HepG2 (cell line): ENCODE measurements around the gene FAM168A. TPM values are rescaled to one million over a fixed set of nuclear protein-coding genes. Genes with fewer than 3 reads are reported as not detected.

Experiments used
- ATAC-seq: fragments of 200-7000 bp; cut with Tn5 transposase; 3 replicates; pipeline ENCODE4 v1.9.1; 2020; ENCODE audit warnings: mild to moderate bottlenecking, moderate library complexity
- BruUV-seq: library from RNA; stranded (reverse); fragments of 400-500 nt; replicated peaks from 2 replicates; lab custom pipeline; 2021; lab: Mats Ljungman, UMichigan
- CTCF ChIA-PET: fragments of 300-600 bp; formaldehyde crosslinking; extraction: SDS; loops from one replicate; lab custom pipeline; 2021; ENCODE audit warnings: low total read pairs, inconsistent platforms, low intra/inter-chr PET ratio; lab: Yijun Ruan, JAX
- POLR2A ChIA-PET: fragments of 350-600 bp; sonication (Branson Sonifier 250); formaldehyde crosslinking; loops from one replicate; lab custom pipeline; 2020; ENCODE audit warnings: antibody characterized with exemption, inconsistent platforms; lab: Yijun Ruan, JAX
- DNase-seq: peaks from one replicate; pipeline ENCODE4 v3.0.0-alpha.2; 2015; ENCODE audit warnings: low spot score
- FAIRE-seq: peaks from 3 replicates; lab custom pipeline; 2011; peaks lifted over from hg19 to GRCh38; lab: Jason Lieb, UNC
- H2AFZ ChIP-seq: one replicate; pipeline ENCODE4 v1.6.1; 2011; ENCODE audit warnings: low read length, inconsistent platforms
- H3K27ac ChIP-seq: fragments of 300-600 bp; 3 replicates; pipeline ENCODE4 v1.8.0; 2011; ENCODE audit warnings: mixed run types, mild to moderate bottlenecking, mixed read lengths, low read length, inconsistent platforms; ENCODE audit not compliant: insufficient read depth; ENCODE audit errors: extremely low read length
- H3K27me3 ChIP-seq, 2 experiments: fragments of 200-600 bp in 1 of 2; 2 replicates in 1 of 2; 3 replicates in 1 of 2; pipeline versions ENCODE4 v1.6.0 to v1.8.0; 2011; ENCODE audit warnings: low read length in 2 of 2, mild to moderate bottlenecking in 2 of 2, moderate library complexity in 2 of 2, inconsistent platforms in 1 of 2; ENCODE audit not compliant: insufficient read depth in 2 of 2, control insufficient read depth in 1 of 2
- H3K36me3 ChIP-seq, 2 experiments: fragments of 200-600 bp in 1 of 2; replicated peaks in 1 of 2; 2 replicates in 1 of 2; 3 replicates in 1 of 2; pipeline versions ENCODE4 v1.5.1 to v1.8.0; 2011; ENCODE audit warnings: low read length in 2 of 2, inconsistent platforms in 1 of 2; ENCODE audit not compliant: insufficient read depth in 2 of 2, control insufficient read depth in 1 of 2
- H3K4me1 ChIP-seq: 2 replicates; pipeline ENCODE4 v1.5.1; 2012; ENCODE audit warnings: low read length, inconsistent platforms; ENCODE audit not compliant: insufficient read depth
- H3K4me2 ChIP-seq: 2 replicates; pipeline ENCODE4 v1.6.0; 2011; ENCODE audit warnings: low read depth, low read length, inconsistent platforms
- H3K4me3 ChIP-seq, 3 experiments: fragments of 200-600 bp in 1 of 3; sonication (generic), shearing (Covaris generic) in 1 of 3; replicated peaks in 1 of 3; 2 replicates each; pipeline ENCODE4 v1.5.1; 2011 to 2016; ENCODE audit warnings: low read length in 3 of 3, inconsistent platforms in 2 of 3, low read depth in 2 of 3, mild to moderate bottlenecking in 2 of 3, control low read depth in 1 of 3, mixed read lengths in 1 of 3; ENCODE audit not compliant: insufficient read depth in 1 of 3
- H3K79me2 ChIP-seq: one replicate; pipeline ENCODE4 v1.6.1; 2011; ENCODE audit warnings: low read length, inconsistent platforms; ENCODE audit not compliant: insufficient read depth
- H3K9ac ChIP-seq: 2 replicates; pipeline ENCODE4 v1.6.0; 2011; ENCODE audit warnings: mild to moderate bottlenecking, low read depth, low read length, inconsistent platforms; ENCODE audit not compliant: insufficient read depth
- H3K9me3 ChIP-seq: 2 replicates; pipeline ENCODE4 v1.5.1; 2012; ENCODE audit warnings: mild to moderate bottlenecking, low read length
- H4K20me1 ChIP-seq: 2 replicates; pipeline ENCODE4 v1.6.0; 2011; ENCODE audit warnings: inconsistent platforms, mild to moderate bottlenecking, low read length, moderate library complexity; ENCODE audit not compliant: insufficient read depth
- CBX1 ChIP-seq: IDR thresholded peaks from one replicate; pipeline ENCODE4 v1.6.1; 2016; ENCODE audit warnings: antibody characterized with exemption, low read depth
- CEBPG ChIP-seq: IDR thresholded peaks from 2 replicates; pipeline ENCODE4 v1.6.1; 2016
- KDM5B ChIP-seq: sonication (generic); formaldehyde crosslinking; IDR thresholded peaks from 2 replicates; pipeline ENCODE4 v1.4.0; 2020; ENCODE audit warnings: missing genetic modification reagents, mild to moderate bottlenecking, borderline replicate concordance
- MIXL1 ChIP-seq: IDR thresholded peaks from 2 replicates; pipeline ENCODE4 v1.6.1; 2016
- MYC ChIP-seq: sonication (generic); formaldehyde crosslinking; IDR thresholded peaks from 2 replicates; pipeline ENCODE4 v1.9.0; 2021; ENCODE audit warnings: missing genetic modification reagents, borderline replicate concordance
- POLR2AphosphoS5 ChIP-seq: IDR thresholded peaks from 2 replicates; pipeline ENCODE4 v1.6.1; 2012; ENCODE audit warnings: low read depth, low read length
- RARG ChIP-seq: sonication (generic); formaldehyde crosslinking; IDR thresholded peaks from 2 replicates; pipeline ENCODE4 v1.4.0; 2020; ENCODE audit warnings: low read depth, mild to moderate bottlenecking, missing genetic modification reagents
- SMYD3 ChIP-seq: sonication (generic); formaldehyde crosslinking; IDR thresholded peaks from 2 replicates; pipeline ENCODE4 v1.8.1; 2023; ENCODE audit warnings: mild to moderate bottlenecking, missing genetic modification reagents
- SP2 ChIP-seq: sonication (generic); formaldehyde crosslinking; IDR thresholded peaks from 2 replicates; pipeline ENCODE4 v1.5.1; 2020; ENCODE audit warnings: mild to moderate bottlenecking, missing genetic modification reagents
- ZNF839 ChIP-seq: sonication (generic); formaldehyde crosslinking; IDR thresholded peaks from 2 replicates; pipeline ENCODE4 v1.4.0; 2020; ENCODE audit warnings: missing genetic modification reagents, mild to moderate bottlenecking, borderline replicate concordance
- WGBS: methylation state at CpG from one replicate; pipeline ENCODE4 v1.1.6; 2017; ENCODE audit warnings: low lambda C conversion rate; 5-methylcytosine and 5-hydroxymethylcytosine counted together
- in situ Hi-C: cut with HindIII; loops from 2 replicates; pipeline ENCODE4 v1.10.0; 2017; ENCODE audit warnings: low pct_unique_long_range_greater_than_20kb; ENCODE audit not compliant: extremely low pct_ligation_motif_present
- intact Hi-C: fragments of 100-400 bp; cut with micrococcal nuclease; formaldehyde crosslinking; loops from one replicate; pipeline ENCODE4 v1.10.0; 2022; ENCODE audit not compliant: unreplicated experiment
- polyA plus RNA-seq, 8 experiments: library from polyadenylated mRNA; depleted of rRNA in 3 of 8; stranded (reverse) in 7 of 8; unstranded in 1 of 8; fragments of >200 nt; fragmentation: Illumina TruSeq in 4 of 8; extraction: Trizol in 4 of 8; gene quantifications; 2 replicates each; pipeline versions ENCODE4 v1.2.1 to v1.2.3, GENCODE V29; 2011 to 2016; ENCODE audit warnings: low read depth in 4 of 8, missing spikeins in 1 of 8, mixed read lengths in 1 of 8; ENCODE audit not compliant: insufficient read depth in 1 of 8
- total RNA-seq, 5 experiments: library from RNA; depleted of rRNA; stranded (reverse); fragments of >200 nt; fragmentation: Illumina TruSeq; extraction: Trizol; gene quantifications; 2 replicates each; pipeline ENCODE4 v1.2.3, GENCODE V29; 2016; ENCODE audit warnings: low read depth in 1 of 5
- TF ChIP-seq, protein P1 (sequence below): IDR thresholded peaks from 2 replicates; pipeline ENCODE4 v1.6.1; 2012; ENCODE audit warnings: low read depth, low read length, improper control_type of control experiment
- TF ChIP-seq, protein P2 (sequence below): sonication (generic); formaldehyde crosslinking; IDR thresholded peaks from 2 replicates; pipeline ENCODE4 v1.4.0; 2020; ENCODE audit warnings: missing genetic modification reagents
- TF ChIP-seq, protein P3 (sequence below): IDR thresholded peaks from 2 replicates; pipeline ENCODE4 v1.6.1; 2016; ENCODE audit warnings: low read depth, borderline replicate concordance
- TF ChIP-seq, protein P4 (sequence below): sonication (generic); formaldehyde crosslinking; IDR thresholded peaks from 2 replicates; pipeline ENCODE4 v1.4.0; 2020; ENCODE audit warnings: mild to moderate bottlenecking, missing genetic modification reagents

The FAM168A gene
- total and polyA plus RNA-seq, 2 of the 13 experiments (the other 11 are each of a cell fraction or from before 2014, with no cell fraction given) = 13.9 to 15.8 TPM

DNA sequence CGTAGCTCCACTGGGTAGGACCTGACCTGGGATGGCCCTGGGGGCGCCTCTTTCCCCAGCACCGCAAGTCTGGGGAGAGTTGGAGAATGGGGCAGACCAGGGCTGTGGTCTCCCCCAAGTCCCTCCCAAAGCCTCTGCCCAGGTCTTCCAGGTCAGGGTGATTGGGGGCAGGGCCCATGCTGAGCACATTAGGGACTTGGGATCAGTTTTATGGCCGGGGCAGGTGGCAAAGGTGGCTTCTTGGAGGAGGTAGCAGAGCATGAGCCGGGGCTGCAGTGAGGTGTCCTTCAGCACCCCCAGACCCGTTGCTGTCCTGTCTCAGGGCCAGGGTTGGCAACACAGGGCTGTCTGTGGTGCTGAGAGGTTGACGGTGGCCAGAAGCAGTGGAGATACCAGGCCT lies 215.7 kb downstream of the FAM168A start:
- Histone ChIP-seq H3K27ac (no peak overlapping the region), H2AFZ (no peak overlapping the region), H3K27me3 (no peaks in the 10 kb centered on the region), H3K4me2 (no peak overlapping the region), H3K4me3 (no peak overlapping the region), H3K9me3 (no peaks in the 10 kb centered on the region), H4K20me1 (no peaks in the 10 kb centered on the region), H3K9ac (no peak overlapping the region), H3K4me1 (peaks cover 34% of the 10 kb centered on the region), H3K36me3 (no peaks in the 10 kb centered on the region), H3K79me2 (peaks cover 23% of the 10 kb centered on the region)
- intact Hi-C loops (no loop called here), in situ Hi-C loops (no loop called here)
- FAIRE-seq = no peak
- BruUV-seq = no TSS peak
- CTCF ChIA-PET = no interaction called here
- DNase-seq = no peak
- WGBS = 80% methylated on average over 2 of the region's 7 CpGs
- POLR2A ChIA-PET = no interaction called here
- no peak for ATAC-seq
- TF ChIP-seq MYC (CRISPR knock-in tag) = no peak
- TF ChIP-seq, protein P1, sequence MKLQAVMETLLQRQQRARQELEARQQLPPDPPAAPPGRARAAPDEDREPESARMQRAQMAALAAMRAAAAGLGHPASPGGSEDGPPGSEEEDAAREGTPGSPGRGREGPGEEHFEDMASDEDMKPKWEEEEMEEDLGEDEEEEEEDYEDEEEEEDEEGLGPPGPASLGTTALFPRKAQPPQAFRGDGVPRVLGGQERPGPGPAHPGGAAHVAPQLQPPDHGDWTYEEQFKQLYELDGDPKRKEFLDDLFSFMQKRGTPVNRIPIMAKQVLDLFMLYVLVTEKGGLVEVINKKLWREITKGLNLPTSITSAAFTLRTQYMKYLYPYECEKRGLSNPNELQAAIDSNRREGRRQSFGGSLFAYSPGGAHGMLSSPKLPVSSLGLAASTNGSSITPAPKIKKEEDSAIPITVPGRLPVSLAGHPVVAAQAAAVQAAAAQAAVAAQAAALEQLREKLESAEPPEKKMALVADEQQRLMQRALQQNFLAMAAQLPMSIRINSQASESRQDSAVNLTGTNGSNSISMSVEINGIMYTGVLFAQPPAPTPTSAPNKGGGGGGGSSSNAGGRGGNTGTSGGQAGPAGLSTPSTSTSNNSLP = no peak
- no peak for TF ChIP-seq MIXL1 (CRISPR knock-in tag)
- TF ChIP-seq SMYD3 (CRISPR knock-in tag) = no peak

DNA sequence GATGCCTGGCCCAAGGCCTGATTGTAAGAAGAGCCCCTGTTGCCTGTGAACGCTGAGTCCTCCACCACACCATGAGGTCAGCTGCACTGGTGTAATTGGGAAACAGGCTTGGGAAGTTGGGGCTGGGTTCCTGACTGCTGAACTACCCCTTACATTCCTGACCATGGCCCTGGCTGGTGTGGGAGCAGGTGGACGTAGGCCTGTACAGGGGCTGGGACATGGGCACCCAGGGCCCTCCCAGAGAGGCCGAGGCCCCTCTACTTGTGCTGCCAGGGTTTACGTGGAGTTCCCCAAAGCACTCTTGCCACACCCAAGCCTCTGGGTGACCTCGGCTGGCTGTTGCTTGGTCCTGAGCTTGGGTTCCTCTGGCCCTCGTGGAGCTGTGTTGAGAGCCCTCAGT lies 216.3 kb downstream of the FAM168A start:
- H3K36me3 ChIP-seq = no peaks in the 10 kb centered on the region
- no peaks in the 10 kb centered on the region for H3K27me3 ChIP-seq
- in situ Hi-C loops (no loop called here), intact Hi-C loops (no loop called here)
- no peak overlapping the region for H3K9ac ChIP-seq
- no peaks in the 10 kb centered on the region for H3K9me3 ChIP-seq
- H3K79me2 ChIP-seq = peaks cover 28% of the 10 kb centered on the region
- DNase-seq (no peak), FAIRE-seq (no peak), ATAC-seq (no peak)
- BruUV-seq = no TSS peak
- H4K20me1 ChIP-seq = no peaks in the 10 kb centered on the region
- no peak overlapping the region for H3K27ac ChIP-seq
- no peak overlapping the region for H2AFZ ChIP-seq
- CTCF ChIA-PET = no interaction called here
- POLR2A ChIA-PET = interaction anchor here (0.6 kb wide), 1 partner anchor 74 kb away, joined by 3 read pairs; no protein-coding TSS in a partner anchor
- H3K4me3 ChIP-seq = no peak overlapping the region
- H3K4me2 ChIP-seq = no peak overlapping the region
- WGBS = 90% methylated on average over 2 of the region's 6 CpGs
- peaks cover 36% of the 10 kb centered on the region for H3K4me1 ChIP-seq
- TF ChIP-seq, protein P2, sequence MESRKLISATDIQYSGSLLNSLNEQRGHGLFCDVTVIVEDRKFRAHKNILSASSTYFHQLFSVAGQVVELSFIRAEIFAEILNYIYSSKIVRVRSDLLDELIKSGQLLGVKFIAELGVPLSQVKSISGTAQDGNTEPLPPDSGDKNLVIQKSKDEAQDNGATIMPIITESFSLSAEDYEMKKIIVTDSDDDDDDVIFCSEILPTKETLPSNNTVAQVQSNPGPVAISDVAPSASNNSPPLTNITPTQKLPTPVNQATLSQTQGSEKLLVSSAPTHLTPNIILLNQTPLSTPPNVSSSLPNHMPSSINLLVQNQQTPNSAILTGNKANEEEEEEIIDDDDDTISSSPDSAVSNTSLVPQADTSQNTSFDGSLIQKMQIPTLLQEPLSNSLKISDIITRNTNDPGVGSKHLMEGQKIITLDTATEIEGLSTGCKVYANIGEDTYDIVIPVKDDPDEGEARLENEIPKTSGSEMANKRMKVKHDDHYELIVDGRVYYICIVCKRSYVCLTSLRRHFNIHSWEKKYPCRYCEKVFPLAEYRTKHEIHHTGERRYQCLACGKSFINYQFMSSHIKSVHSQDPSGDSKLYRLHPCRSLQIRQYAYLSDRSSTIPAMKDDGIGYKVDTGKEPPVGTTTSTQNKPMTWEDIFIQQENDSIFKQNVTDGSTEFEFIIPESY = no peak
- no peak for TF ChIP-seq KDM5B (CRISPR knock-in tag)
- TF ChIP-seq CEBPG = no peak
- TF ChIP-seq, protein P3, sequence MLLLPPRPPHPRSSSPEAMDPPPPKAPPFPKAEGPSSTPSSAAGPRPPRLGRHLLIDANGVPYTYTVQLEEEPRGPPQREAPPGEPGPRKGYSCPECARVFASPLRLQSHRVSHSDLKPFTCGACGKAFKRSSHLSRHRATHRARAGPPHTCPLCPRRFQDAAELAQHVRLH (CRISPR knock-in tag) = no peak
- TF ChIP-seq, protein P4, sequence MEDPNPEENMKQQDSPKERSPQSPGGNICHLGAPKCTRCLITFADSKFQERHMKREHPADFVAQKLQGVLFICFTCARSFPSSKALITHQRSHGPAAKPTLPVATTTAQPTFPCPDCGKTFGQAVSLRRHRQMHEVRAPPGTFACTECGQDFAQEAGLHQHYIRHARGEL (CRISPR knock-in tag) = no peak
- no peak for TF ChIP-seq RARG
- TF ChIP-seq ZNF839 = no peak
- no peak for TF ChIP-seq SP2 (CRISPR knock-in tag)
- no peak for TF ChIP-seq CBX1
- TF ChIP-seq, protein P1 = no peak
- no peak for TF ChIP-seq POLR2AphosphoS5
